Measurements from ENCODE around the gene AKT3. TPM values are rescaled to one million over a fixed set of nuclear protein-coding genes. Genes with fewer than 3 reads are reported as not detected.
A peak's percentile ranks its signal among the peaks of the same experiment; 100 is the strongest.

Gene AKT3
- total RNA-seq, 2 experiments from 2014 or later, result 31.7 to 34.6 TPM

- Mint-ChIP-seq H3K36me3 (ENCODE audit: low read depth) (no peaks in the 10 kb centered on the region), H3K9me3 (no peaks in the 10 kb centered on the region), H3K27me3 (no peaks in the 10 kb centered on the region), H3K4me1 (ENCODE audit: low read depth) (peaks cover 33% of the 10 kb centered on the region), H3K27ac (no peak overlapping the region), H3K4me3 (no peak overlapping the region)
- intact Hi-C loops (cut with micrococcal nuclease), result no loop called here
- no peak for TF ChIP-seq CTCF (IDR thresholded peaks at IDR 0.05)
- DNase-seq (no peak), ATAC-seq (no peak)
- POLR2A ChIA-PET, result no interaction called here
- CTCF ChIA-PET, result interaction anchor here (1.4 kb wide), 1 partner anchor 12 kb away, joined by 5 read pairs; no protein-coding TSS in a partner anchor
Observed at GRCh38 chr1:243713470-243714186, 136.4 kb downstream of the AKT3 start.

- CTCF ChIA-PET, result interaction anchor here (1.4 to 1.6 kb wide), 2 partner anchors 13 to 19 kb away, joined by 3 to 5 read pairs; no protein-coding TSS in a partner anchor
- ATAC-seq (no peak), DNase-seq (no peak)
- H3K4me3 Mint-ChIP-seq, result no peak overlapping the region
- peak; percentile 16 for TF ChIP-seq CTCF (IDR thresholded peaks at IDR 0.05)
- H3K36me3 Mint-ChIP-seq (ENCODE audit: low read depth), result no peaks in the 10 kb centered on the region
- H3K9me3 Mint-ChIP-seq, result no peaks in the 10 kb centered on the region
- intact Hi-C loops (cut with micrococcal nuclease), result no loop called here
- POLR2A ChIA-PET, result no interaction called here
- no peak overlapping the region for H3K27ac Mint-ChIP-seq
- no peaks in the 10 kb centered on the region for H3K27me3 Mint-ChIP-seq
- peaks cover 33% of the 10 kb centered on the region for H3K4me1 Mint-ChIP-seq (ENCODE audit: low read depth)
Observed at GRCh38 chr1:243712941-243713340, 137.1 kb downstream of the AKT3 start.

GRCh38 chr1:243712242-243712641, 137.8 kb downstream of the AKT3 start:
- DNase-seq, result no peak
- TF ChIP-seq CTCF (IDR thresholded peaks at IDR 0.05), result no peak
- Mint-ChIP-seq H3K9me3 (no peaks in the 10 kb centered on the region), H3K4me1 (ENCODE audit: low read depth) (peaks cover 33% of the 10 kb centered on the region), H3K27ac (no peak overlapping the region), H3K36me3 (ENCODE audit: low read depth) (no peaks in the 10 kb centered on the region), H3K27me3 (no peaks in the 10 kb centered on the region), H3K4me3 (no peak overlapping the region)
- ChIA-PET CTCF (interaction anchor here (0.7 to 1.6 kb wide), 2 partner anchors 19 to 29 kb away, joined by 3 read pairs; no protein-coding TSS in a partner anchor), POLR2A (no interaction called here)
- intact Hi-C loops (cut with micrococcal nuclease), result no loop called here
- ATAC-seq, result no peak

GRCh38 chr1:243710467-243710866, 139.6 kb downstream of the AKT3 start:
- intact Hi-C loops (cut with micrococcal nuclease), result no loop called here
- TF ChIP-seq CTCF (IDR thresholded peaks at IDR 0.05), result no peak

GRCh38 chr1:243708210-243708609, 141.8 kb downstream of the AKT3 start:
- Mint-ChIP-seq H3K4me3 (no peak overlapping the region), H3K4me1 (ENCODE audit: low read depth) (peaks cover 16% of the 10 kb centered on the region), H3K27ac (no peak overlapping the region), H3K36me3 (ENCODE audit: low read depth) (no peaks in the 10 kb centered on the region), H3K9me3 (no peaks in the 10 kb centered on the region), H3K27me3 (no peaks in the 10 kb centered on the region)
- DNase-seq (no peak), ATAC-seq (no peak)
- intact Hi-C loops (cut with micrococcal nuclease), result no loop called here
- ChIA-PET CTCF (no interaction called here), POLR2A (no interaction called here)
- TF ChIP-seq CTCF (IDR thresholded peaks at IDR 0.05), result no peak

More at GRCh38 chr1:243710467-243710866, 139.6 kb downstream of the AKT3 start:
- POLR2A ChIA-PET, result no interaction called here
- H3K27ac Mint-ChIP-seq, result no peak overlapping the region
- H3K27me3 Mint-ChIP-seq, result no peaks in the 10 kb centered on the region
- H3K4me3 Mint-ChIP-seq, result no peak overlapping the region
- ATAC-seq (no peak), DNase-seq (no peak)
- CTCF ChIA-PET, result interaction anchor here (1.6 kb wide), 1 partner anchor 49 kb away, joined by 3 read pairs; no protein-coding TSS in a partner anchor
- H3K36me3 Mint-ChIP-seq (ENCODE audit: low read depth), result no peaks in the 10 kb centered on the region
- peaks cover 29% of the 10 kb centered on the region for H3K4me1 Mint-ChIP-seq (ENCODE audit: low read depth)
- H3K9me3 Mint-ChIP-seq, result no peaks in the 10 kb centered on the region
